GM12878 (cell line): ENCODE measurements around the gene BBS9. TPM values are rescaled to one million over a fixed set of nuclear protein-coding genes. Genes with fewer than 3 reads are reported as not detected.
A peak's percentile ranks its signal among the peaks of the same experiment; 100 is the strongest.

Experiments
- ATAC-seq: fragments of 200-7000 bp; cut with Tn5 transposase; 3 replicates; pipeline ENCODE4 v1.9.1; 2020; ENCODE audit warnings: mild to moderate bottlenecking, moderate library complexity
- BruUV-seq: library from RNA; stranded (reverse); fragments of 400-500 nt; replicated peaks from 2 replicates; lab custom pipeline; 2021; lab: Mats Ljungman, UMichigan
- CTCF ChIA-PET: fragments of 300-600 bp; sonication (Branson Sonifier 250); formaldehyde crosslinking; extraction: SDS; loops from one replicate; lab custom pipeline; 2021; ENCODE audit warnings: inconsistent platforms; lab: Yijun Ruan, JAX
- POLR2A ChIA-PET: fragments of 350-600 bp; formaldehyde crosslinking; extraction: SDS; loops from one replicate; lab custom pipeline; 2021; ENCODE audit warnings: inconsistent platforms; lab: Charles Lee
- RAD21 ChIA-PET: fragments of 300-600 bp; sonication (Branson Sonifier 250); formaldehyde crosslinking; loops from one replicate; lab custom pipeline; 2023; ENCODE audit warnings: antibody characterized with exemption; ENCODE audit not compliant: unreplicated experiment; lab: Charles Lee
- SMC1A ChIA-PET: fragments of 300-600 bp; sonication (Branson Sonifier 250); formaldehyde crosslinking; loops from one replicate; lab custom pipeline; 2023; ENCODE audit not compliant: unreplicated experiment, uncharacterized antibody; lab: Charles Lee
- DNase-seq: peaks from one replicate; pipeline ENCODE4 v3.0.0-alpha.2; 2011; ENCODE audit warnings: low read depth, low spot score
- FAIRE-seq: peaks from 3 replicates; lab custom pipeline; 2011; peaks lifted over from hg19 to GRCh38; lab: Jason Lieb, UNC
- H2AFZ ChIP-seq: 2 replicates; pipeline ENCODE4 v1.6.0; 2011; ENCODE audit warnings: low read depth, low read length, control low read depth; ENCODE audit not compliant: control insufficient read depth
- H3K27ac ChIP-seq: 2 replicates; pipeline ENCODE4 v1.5.1; 2011; ENCODE audit warnings: control low read depth; ENCODE audit not compliant: control insufficient read depth, insufficient read depth
- H3K27me3 ChIP-seq, 2 experiments: replicated peaks in 1 of 2; 2 replicates each; pipeline versions ENCODE4 v1.6.0 to v1.6.1; 2011; ENCODE audit warnings: low read length in 1 of 2; ENCODE audit not compliant: control insufficient read depth in 2 of 2, insufficient read depth in 2 of 2
- H3K36me3 ChIP-seq, 2 experiments: 2 replicates each; pipeline ENCODE4 v1.5.1; 2011; ENCODE audit warnings: low read length in 1 of 2; ENCODE audit not compliant: control insufficient read depth in 2 of 2, insufficient read depth in 2 of 2
- H3K4me1 ChIP-seq: 2 replicates; pipeline ENCODE4 v1.6.1; 2011; ENCODE audit warnings: mild to moderate bottlenecking, low read length, moderate library complexity, mixed read lengths; ENCODE audit not compliant: control insufficient read depth, insufficient read depth
- H3K4me2 ChIP-seq: 2 replicates; pipeline ENCODE4 v1.6.0; 2011; ENCODE audit warnings: control low read depth; ENCODE audit not compliant: control insufficient read depth, insufficient read depth
- H3K4me3 ChIP-seq: fragments of 200-600 bp; sonication (generic); 2 replicates; pipeline ENCODE4 v1.5.1; 2016
- H3K79me2 ChIP-seq: 2 replicates; pipeline ENCODE4 v1.6.0; 2011; ENCODE audit warnings: low read length; ENCODE audit not compliant: control insufficient read depth, insufficient read depth
- H3K9ac ChIP-seq: 2 replicates; pipeline ENCODE4 v1.8.0; 2011; ENCODE audit warnings: low read length, control low read depth, mixed read lengths; ENCODE audit not compliant: control insufficient read depth, insufficient read depth
- H3K9me3 ChIP-seq: replicated peaks from 3 replicates; pipeline ENCODE4 v1.5.1; 2011; ENCODE audit warnings: mild to moderate bottlenecking, low read length; ENCODE audit not compliant: control insufficient read depth, insufficient read depth
- H4K20me1 ChIP-seq: 2 replicates; pipeline ENCODE4 v1.6.0; 2011; ENCODE audit not compliant: control insufficient read depth, insufficient read depth
- CBX3 ChIP-seq: fragments of 200-600 bp; sonication (generic); IDR thresholded peaks from 2 replicates; pipeline ENCODE4 v1.6.1; 2016; ENCODE audit warnings: low read depth, borderline replicate concordance
- CTCF ChIP-seq, 3 experiments: IDR thresholded peaks in 2 of 3; conservative IDR thresholded peaks in 1 of 3; 2 replicates each; pipeline ENCODE4 v1.5.1; 2011; ENCODE audit warnings: low read depth in 3 of 3, low read length in 3 of 3, mild to moderate bottlenecking in 3 of 3, control low read depth in 2 of 3, moderate library complexity in 2 of 3, inconsistent platforms in 1 of 3, mixed read lengths in 1 of 3; ENCODE audit not compliant: control insufficient read depth in 2 of 3, insufficient read depth in 1 of 3; ENCODE audit errors: extremely low read depth in 1 of 3
- MTA3 ChIP-seq: IDR thresholded peaks from 2 replicates; pipeline ENCODE4 v1.6.1; 2012; ENCODE audit warnings: low read length, inconsistent platforms, borderline replicate concordance
- RAD51 ChIP-seq: fragments of 450-650 bp; IDR thresholded peaks from 2 replicates; pipeline ENCODE4 v1.6.1; 2016; ENCODE audit warnings: moderate library complexity, mild to moderate bottlenecking, inconsistent platforms
- SMC3 ChIP-seq: IDR thresholded peaks from 2 replicates; pipeline ENCODE4 v1.6.1; 2011; ENCODE audit warnings: low read length, improper control_type of control experiment, borderline replicate concordance
- TAF1 ChIP-seq: IDR thresholded peaks from 2 replicates; pipeline ENCODE4 v1.6.1; 2011; ENCODE audit warnings: mild to moderate bottlenecking, low read depth, low read length, borderline replicate concordance
- TCF3 ChIP-seq: IDR thresholded peaks from 2 replicates; pipeline ENCODE4 v1.6.1; 2012; ENCODE audit warnings: low read depth, mild to moderate bottlenecking, low read length, borderline replicate concordance; ENCODE audit not compliant: insufficient read depth
- ZZZ3 ChIP-seq: IDR thresholded peaks from 2 replicates; pipeline ENCODE4 v1.6.1; 2011; ENCODE audit warnings: low read depth; ENCODE audit not compliant: control insufficient read depth, insufficient read length
- WGBS: methylation state at CpG from one replicate; pipeline ENCODE4 v1.1.6; 2016; ENCODE audit warnings: low lambda C conversion rate; ENCODE audit not compliant: insufficient replicate concordance, insufficient coverage; ENCODE audit errors: missing lambda C conversion rate; 5-methylcytosine and 5-hydroxymethylcytosine counted together
- in situ Hi-C: fragments of 300-500 bp; cut with MboI; formaldehyde crosslinking; loops from 9 replicates; pipeline ENCODE4 v1.14.3; 2018; ENCODE audit warnings: mixed read lengths
- intact Hi-C: fragments of 100-400 bp; cut with micrococcal nuclease; formaldehyde crosslinking; loops from one replicate; pipeline ENCODE4 v1.14.2; 2022; ENCODE audit not compliant: unreplicated experiment
- polyA plus RNA-seq, 11 experiments: library from polyadenylated mRNA; depleted of rRNA in 4 of 11; unstranded in 6 of 11; stranded (reverse) in 5 of 11; fragments of >200 nt; fragmentation: Nextera tagmentation in 4 of 11; fragmentation: Illumina TruSeq in 1 of 11; extraction: Ambion mirVana in 4 of 11; extraction: Trizol in 1 of 11; gene quantifications; 1 replicate in 1 of 11; 2 replicates in 10 of 11; pipeline versions ENCODE4 v1.2.1 to v1.2.3, GENCODE V29; 2011 to 2016; ENCODE audit warnings: inconsistent platforms in 2 of 11, missing spikeins in 2 of 11, low read depth in 1 of 11
- total RNA-seq, 4 experiments: library from RNA; depleted of rRNA in 3 of 4; stranded (reverse); fragments of >200 nt in 3 of 4; fragmentation: Illumina TruSeq in 1 of 4; extraction: Trizol in 1 of 4; gene quantifications; 2 replicates each; pipeline versions ENCODE4 v1.2.1 to v1.2.3, GENCODE V29; 2013 to 2021

The BBS9 gene
- total and polyA plus RNA-seq, 10 of the 15 experiments (the other 5 are each of a cell fraction or from before 2014, with no cell fraction given), result 1.2 to 5.6 (median 2.3) TPM

- no peak overlapping the region for H3K4me3 ChIP-seq
- no peak overlapping the region for H3K9ac ChIP-seq
- peaks cover 10% of the 10 kb centered on the region for H3K4me1 ChIP-seq
- no peaks in the 10 kb centered on the region for H3K27me3 ChIP-seq
- H3K27ac ChIP-seq, result no peak overlapping the region
- ATAC-seq (no peak), DNase-seq (no peak), FAIRE-seq (no peak)
- no peaks in the 10 kb centered on the region for H3K9me3 ChIP-seq
- TF ChIP-seq CBX3, result no peak
- intact Hi-C loops (loop anchor here (10.0 kb wide), 1 partner anchor 337 kb away; no protein-coding TSS in a partner anchor), in situ Hi-C loops (loop anchor here (10.0 kb wide), 1 partner anchor 407 kb away; no protein-coding TSS in a partner anchor)
- H3K36me3 ChIP-seq, result peaks cover 6 to 19% of the 10 kb centered on the region in 2 experiments
- H3K79me2 ChIP-seq, result peaks cover 10% of the 10 kb centered on the region
- 80% methylated on average over 3 of the region's 3 CpGs for WGBS
- SMC1A ChIA-PET, result no interaction called here
- H4K20me1 ChIP-seq, result 0 out of 2 replicates have a peak, but pooled peaks cover 2% of the 10 kb centered on the region
- RAD21 ChIA-PET, result no interaction called here
- CTCF ChIA-PET, result interaction anchor here (0.7 to 1.3 kb wide), 4 partner anchors 9 to 1997 kb away, joined by 3 to 4 read pairs (median 3); no protein-coding TSS in a partner anchor
- H2AFZ ChIP-seq, result no peak overlapping the region
- no peak overlapping the region for H3K4me2 ChIP-seq
- POLR2A ChIA-PET, result no interaction called here
- no TSS peak for BruUV-seq
These were observed 27.5 kb upstream of the BBS9 start for GRCh38 chr7:33101906-33102305.

GRCh38 chr7:33107136-33108066 lies 22.0 kb upstream of the BBS9 start:
- Histone ChIP-seq H3K4me2 (peak overlapping the region; percentile 100), H3K4me1 (peaks cover 11% of the 10 kb centered on the region; the same call in 1 of the 2 replicates)
- TF ChIP-seq SMC3 (peak; percentile 43; the same call in 1 of the 2 replicates), TCF3 (no peak), CTCF (IDR thresholded peaks at IDR 0.05 in 2 of 3, conservative IDR thresholded peaks at IDR 0.05 in 1 of 3; ENCODE audit: control insufficient read depth in 2 of 3, extremely low read depth in 1 of 3, insufficient read depth in 1 of 3, low read depth in 3 of 3, low read length in 3 of 3) (peak; percentile 41 to 66 (median 59); a peak in 5 of 6 replicates), TAF1 (no peak), ZZZ3 (no peak), MTA3 (no peak), RAD51 (peak; percentile 81)

More at GRCh38 chr7:33107136-33108066, 22.0 kb upstream of the BBS9 start:
- ATAC-seq, result peak; percentile 54
- peaks cover 32% of the 10 kb centered on the region for H3K79me2 ChIP-seq
- CTCF ChIA-PET, result interaction anchor here (0.6 to 4.4 kb wide), 57 partner anchors 10 to 616 kb away, joined by 3 to 95 read pairs (median 4); partner anchors contain the start of gene NT5C3A
- peak overlapping the region; percentile 74 for H3K9ac ChIP-seq
- peaks cover 0 to 4% of the 10 kb centered on the region in 2 experiments; a peak in 3 of 4 replicates for H3K36me3 ChIP-seq
- H2AFZ ChIP-seq, result peak overlapping the region; percentile 62
- DNase-seq, result no peak
- BruUV-seq, result no TSS peak
- no peaks in the 10 kb centered on the region; a peak in 1 of 4 replicates for H3K27me3 ChIP-seq
- no peaks in the 10 kb centered on the region for H3K9me3 ChIP-seq
- peak overlapping the region; percentile 96 for H3K4me3 ChIP-seq
- POLR2A ChIA-PET, result interaction anchor here (1.0 to 2.5 kb wide), 4 partner anchors 46 to 261 kb away, joined by 4 to 11 read pairs (median 5); partner anchors contain the start of gene NT5C3A
- H3K27ac ChIP-seq, result peak overlapping the region; percentile 45
- intact Hi-C loops (loop anchor here (1.0 to 10.0 kb wide), 7 partner anchors 45 to 415 kb away; partner anchors contain the start of genes FKBP9, KBTBD2 and NT5C3A), in situ Hi-C loops (loop anchor here (10.0 kb wide), 1 partner anchor 413 kb away; no protein-coding TSS in a partner anchor)
- peak; percentile 64 for FAIRE-seq
- H4K20me1 ChIP-seq, result 0 out of 2 replicates have a peak, but pooled peaks cover 2% of the 10 kb centered on the region
- SMC1A ChIA-PET, result interaction anchor here (0.7 to 3.2 kb wide), 28 partner anchors 9 to 417 kb away, joined by 3 to 51 read pairs (median 5); partner anchors contain the start of genes KBTBD2 and NT5C3A
- RAD21 ChIA-PET, result interaction anchor here (0.6 to 3.3 kb wide), 18 partner anchors 21 to 414 kb away, joined by 3 to 30 read pairs (median 8); partner anchors contain the start of genes KBTBD2 and NT5C3A
- WGBS, result 38% methylated on average over 7 of the region's 7 CpGs
